Hepatocyte (in vitro differentiated cells): ENCODE data around the gene SARDH. TPM values are rescaled to one million over a fixed set of nuclear protein-coding genes. Genes with fewer than 3 reads are reported as not detected.

Source experiments
- DNase-seq: peaks from one replicate; pipeline ENCODE4 v3.0.0-alpha.2; 2016; ENCODE audit warnings: low spot score
- H2AFZ ChIP-seq: fragments of 200-600 bp; sonication (generic); 2 replicates; pipeline ENCODE4 v1.6.0; 2016; ENCODE audit warnings: antibody characterized with exemption, mild to moderate bottlenecking
- H3K27ac ChIP-seq: fragments of 200-600 bp; sonication (generic); 2 replicates; pipeline ENCODE4 v1.5.1; 2016; ENCODE audit warnings: mild to moderate bottlenecking
- H3K27me3 ChIP-seq: fragments of 200-600 bp; sonication (generic); 2 replicates; pipeline ENCODE4 v1.6.1; 2016
- H3K36me3 ChIP-seq: fragments of 200-600 bp; sonication (generic); replicated peaks from 2 replicates; pipeline ENCODE4 v1.5.1; 2016; ENCODE audit warnings: low read depth; ENCODE audit not compliant: insufficient read depth
- H3K4me1 ChIP-seq: fragments of 200-600 bp; sonication (generic); 2 replicates; pipeline ENCODE4 v1.5.1; 2016; ENCODE audit warnings: mild to moderate bottlenecking, moderate library complexity; ENCODE audit not compliant: insufficient read depth
- H3K4me2 ChIP-seq: fragments of 200-600 bp; sonication (generic); 2 replicates; pipeline ENCODE4 v1.6.0; 2016
- H3K4me3 ChIP-seq: fragments of 200-600 bp; sonication (generic); 2 replicates; pipeline ENCODE4 v1.5.1; 2016; ENCODE audit warnings: mild to moderate bottlenecking
- H3K79me2 ChIP-seq: fragments of 200-600 bp; sonication (generic); 2 replicates; pipeline ENCODE4 v1.6.0; 2017; ENCODE audit warnings: mild to moderate bottlenecking
- H3K9me2 ChIP-seq: fragments of 200-600 bp; sonication (generic); replicated peaks from 2 replicates; pipeline ENCODE4 v1.6.0; 2017; ENCODE audit warnings: mild to moderate bottlenecking; ENCODE audit not compliant: insufficient read depth
- H3K9me3 ChIP-seq: fragments of 200-600 bp; sonication (generic); 2 replicates; pipeline ENCODE4 v1.5.1; 2016; ENCODE audit warnings: low read depth, mild to moderate bottlenecking
- H4K20me1 ChIP-seq: fragments of 200-600 bp; sonication (generic); 2 replicates; pipeline ENCODE4 v1.6.0; 2016; ENCODE audit warnings: mild to moderate bottlenecking; ENCODE audit not compliant: insufficient read depth, poor library complexity, severe bottlenecking
- EZH2 ChIP-seq: fragments of 200-600 bp; sonication (generic); IDR thresholded peaks from 2 replicates; pipeline ENCODE4 v1.6.1; 2016; ENCODE audit warnings: antibody characterized with exemption, mild to moderate bottlenecking, borderline replicate concordance
- EZH2phosphoT487 ChIP-seq: fragments of 200-600 bp; sonication (generic); IDR thresholded peaks from one replicate; pipeline ENCODE4 v1.6.1; 2018; ENCODE audit warnings: antibody characterized with exemption, mild to moderate bottlenecking, low read depth, moderate library complexity; ENCODE audit not compliant: unreplicated experiment, severe bottlenecking
- WGBS: methylation state at CpG from one replicate; pipeline ENCODE4 v1.1.6; 2016; ENCODE audit warnings: low lambda C conversion rate; ENCODE audit errors: missing lambda C conversion rate; 5-methylcytosine and 5-hydroxymethylcytosine counted together
- polyA plus RNA-seq: library from polyadenylated mRNA; unstranded; fragments of >200 nt; fragmentation: Nextera tagmentation; extraction: Ambion mirVana; gene quantifications from 2 replicates; pipeline ENCODE4 v1.2.1, GENCODE V29; 2016
- total RNA-seq: library from RNA; depleted of rRNA; stranded (reverse); fragments of >200 nt; gene quantifications from 2 replicates; pipeline ENCODE4 v1.2.3, GENCODE V29; 2014
- TF ChIP-seq, protein P1 (sequence below): fragments of 200-600 bp; sonication (generic); IDR thresholded peaks from 2 replicates; pipeline ENCODE4 v1.5.1; 2016; ENCODE audit warnings: antibody characterized with exemption, mild to moderate bottlenecking; ENCODE audit not compliant: poor library complexity

SARDH gene
- total and polyA plus RNA-seq, 2 experiments from 2014 or later, result 7.5 to 9.8 TPM

DNA sequence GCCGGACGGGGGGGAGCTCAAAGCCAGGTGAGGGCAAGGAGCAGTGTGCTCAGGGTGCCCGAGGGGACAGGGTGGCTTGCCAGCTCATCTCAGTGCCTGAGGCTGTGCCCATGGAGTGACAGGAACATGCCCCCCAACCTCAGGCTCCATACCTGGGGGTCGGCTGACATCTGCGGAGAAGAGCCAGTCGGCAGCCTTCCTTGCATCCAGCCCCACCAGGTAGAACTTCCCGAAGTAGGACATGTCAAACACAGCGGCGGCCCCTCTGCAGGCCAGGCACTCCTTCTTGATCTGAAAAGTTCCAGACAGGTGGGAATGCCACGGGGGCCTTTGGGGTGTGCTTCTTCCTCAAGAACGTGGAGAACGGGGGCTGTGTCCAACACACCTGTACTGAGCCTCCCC lies 42.1 kb downstream of the SARDH start:
- H3K4me2 ChIP-seq, result no peak overlapping the region
- no peak overlapping the region for H3K27ac ChIP-seq
- H4K20me1 ChIP-seq, result no peaks in the 10 kb centered on the region
- no peaks in the 10 kb centered on the region for H3K9me3 ChIP-seq
- H2AFZ ChIP-seq, result no peak overlapping the region
- DNase-seq, result no peak
- TF ChIP-seq, protein P1, sequence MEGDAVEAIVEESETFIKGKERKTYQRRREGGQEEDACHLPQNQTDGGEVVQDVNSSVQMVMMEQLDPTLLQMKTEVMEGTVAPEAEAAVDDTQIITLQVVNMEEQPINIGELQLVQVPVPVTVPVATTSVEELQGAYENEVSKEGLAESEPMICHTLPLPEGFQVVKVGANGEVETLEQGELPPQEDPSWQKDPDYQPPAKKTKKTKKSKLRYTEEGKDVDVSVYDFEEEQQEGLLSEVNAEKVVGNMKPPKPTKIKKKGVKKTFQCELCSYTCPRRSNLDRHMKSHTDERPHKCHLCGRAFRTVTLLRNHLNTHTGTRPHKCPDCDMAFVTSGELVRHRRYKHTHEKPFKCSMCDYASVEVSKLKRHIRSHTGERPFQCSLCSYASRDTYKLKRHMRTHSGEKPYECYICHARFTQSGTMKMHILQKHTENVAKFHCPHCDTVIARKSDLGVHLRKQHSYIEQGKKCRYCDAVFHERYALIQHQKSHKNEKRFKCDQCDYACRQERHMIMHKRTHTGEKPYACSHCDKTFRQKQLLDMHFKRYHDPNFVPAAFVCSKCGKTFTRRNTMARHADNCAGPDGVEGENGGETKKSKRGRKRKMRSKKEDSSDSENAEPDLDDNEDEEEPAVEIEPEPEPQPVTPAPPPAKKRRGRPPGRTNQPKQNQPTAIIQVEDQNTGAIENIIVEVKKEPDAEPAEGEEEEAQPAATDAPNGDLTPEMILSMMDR, result no peak
- no peak for TF ChIP-seq EZH2phosphoT487
- TF ChIP-seq EZH2, result no peak
- no peaks in the 10 kb centered on the region for H3K9me2 ChIP-seq
- no peaks in the 10 kb centered on the region for H3K27me3 ChIP-seq
- H3K79me2 ChIP-seq, result no peaks in the 10 kb centered on the region
- H3K4me1 ChIP-seq, result peaks cover 10% of the 10 kb centered on the region
- no peak overlapping the region for H3K4me3 ChIP-seq
- H3K36me3 ChIP-seq, result no peaks in the 10 kb centered on the region
- 88% methylated on average over 9 of the region's 12 CpGs for WGBS

DNA sequence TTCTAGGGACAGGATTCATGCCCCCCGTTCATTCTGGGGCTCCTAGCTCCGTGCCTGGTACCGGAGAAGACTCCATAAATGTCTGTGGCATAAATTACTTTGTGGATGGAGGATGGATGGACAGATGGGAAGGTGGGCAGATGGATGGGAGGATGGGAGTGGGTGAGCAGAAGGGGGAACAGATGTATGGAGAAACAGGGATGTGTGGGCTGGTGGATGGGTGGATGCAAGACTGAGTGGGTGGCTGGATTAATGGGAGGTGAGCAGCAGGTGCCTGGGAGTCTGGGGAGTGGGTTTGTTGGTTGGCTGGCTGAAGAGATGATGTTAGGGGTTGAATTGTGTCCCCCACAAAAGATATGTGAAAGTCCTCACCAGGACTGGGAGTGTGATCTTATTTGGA lies 43.5 kb downstream of the SARDH start:
- H4K20me1 ChIP-seq, result no peaks in the 10 kb centered on the region
- TF ChIP-seq EZH2, result no peak
- TF ChIP-seq EZH2phosphoT487, result no peak
- TF ChIP-seq, protein P1, result no peak

DNA sequence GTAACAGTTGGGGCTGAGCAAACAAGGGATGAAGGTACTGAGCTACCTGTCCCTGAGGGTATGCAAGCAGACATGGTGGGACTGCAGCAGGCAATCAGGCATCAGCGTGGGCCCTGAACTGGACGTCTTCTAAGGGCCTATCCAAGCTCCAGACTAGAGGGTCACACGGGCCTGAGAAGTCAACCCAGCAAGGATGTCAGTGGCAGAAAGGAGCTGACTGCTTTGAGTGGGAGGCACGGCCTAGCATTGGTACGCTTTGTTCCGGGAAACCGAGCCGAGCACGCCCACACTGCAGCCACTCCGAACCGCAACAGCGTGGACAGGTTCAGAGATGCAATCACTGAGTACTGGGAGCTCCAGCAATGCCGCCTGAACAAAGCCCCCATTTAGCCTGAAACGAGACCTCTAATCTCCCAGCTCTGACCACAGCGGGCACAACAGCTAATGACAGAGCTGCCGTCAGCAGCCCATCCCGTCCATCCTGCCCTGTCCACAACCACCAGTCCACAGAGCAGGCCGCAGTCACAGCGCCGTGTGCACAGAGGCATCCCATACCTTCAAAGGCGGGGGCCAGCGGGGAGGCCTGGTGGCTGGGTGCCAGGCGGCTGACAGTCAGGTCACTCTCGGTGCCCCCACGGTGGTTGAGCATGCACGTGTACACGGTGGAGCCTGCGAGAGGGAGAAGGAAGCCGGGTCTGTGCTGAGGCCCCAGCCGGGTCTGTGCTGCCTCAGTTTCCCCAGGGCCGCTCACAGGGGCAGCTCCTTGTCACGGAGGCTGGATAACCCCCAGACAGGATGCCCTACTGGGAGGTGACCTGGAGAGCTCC lies 44.2 kb downstream of the SARDH start:
- Histone ChIP-seq H3K4me1 (peaks cover 17% of the 10 kb centered on the region), H3K27me3 (no peaks in the 10 kb centered on the region), H2AFZ (no peak overlapping the region), H3K4me2 (no peak overlapping the region), H3K36me3 (no peaks in the 10 kb centered on the region), H3K9me2 (no peaks in the 10 kb centered on the region), H3K9me3 (no peaks in the 10 kb centered on the region), H3K79me2 (no peaks in the 10 kb centered on the region), H4K20me1 (no peaks in the 10 kb centered on the region), H3K4me3 (no peak overlapping the region), H3K27ac (no peak overlapping the region)
- no peak for DNase-seq
- WGBS, result 93% methylated on average over 32 of the region's 32 CpGs
- TF ChIP-seq EZH2, result no peak
- no peak for TF ChIP-seq EZH2phosphoT487
- TF ChIP-seq, protein P1, result no peak

More for the DNA sequence above, 43.5 kb downstream of the SARDH start:
- H3K4me2 ChIP-seq, result no peak overlapping the region
- 100% methylated on average over 3 of the region's 3 CpGs for WGBS
- no peak overlapping the region for H3K4me3 ChIP-seq
- no peak overlapping the region for H2AFZ ChIP-seq
- H3K36me3 ChIP-seq, result no peaks in the 10 kb centered on the region
- no peak for DNase-seq
- no peak overlapping the region for H3K27ac ChIP-seq
- no peaks in the 10 kb centered on the region for H3K9me2 ChIP-seq
- H3K27me3 ChIP-seq, result no peaks in the 10 kb centered on the region
- no peaks in the 10 kb centered on the region for H3K9me3 ChIP-seq
- no peaks in the 10 kb centered on the region for H3K79me2 ChIP-seq
- peaks cover 17% of the 10 kb centered on the region for H3K4me1 ChIP-seq
